ENCODE measurements around the gene RAB36.

Gene RAB36

GRCh38 chr22:23100124-23100801, 45.0 kb upstream of the RAB36 start:
- H3K4me3 ChIP-seq (ENCODE audit: low read length), result no peak overlapping the region
- no peak for TF ChIP-seq CTCF (conservative IDR thresholded peaks at IDR 0.05; ENCODE audit: low read length)
- DNase-seq (ENCODE audit: low read depth), result no peak

GRCh38 chr22:23101524-23101923, 43.8 kb upstream of the RAB36 start:
- TF ChIP-seq CTCF (conservative IDR thresholded peaks at IDR 0.05; ENCODE audit: low read length), result no peak
- DNase-seq (ENCODE audit: low read depth), result no peak
- H3K4me3 ChIP-seq (ENCODE audit: low read length), result no peak overlapping the region

- no peak for DNase-seq (ENCODE audit: low read depth)
- TF ChIP-seq CTCF (conservative IDR thresholded peaks at IDR 0.05; ENCODE audit: low read length), result no peak
These were observed 43.1 kb upstream of the RAB36 start for GRCh38 chr22:23102002-23102655.

GRCh38 chr22:23102776-23103175, 42.5 kb upstream of the RAB36 start:
- DNase-seq (ENCODE audit: low read depth), result no peak
- no peak overlapping the region for H3K4me3 ChIP-seq (ENCODE audit: low read length)
- no peak for TF ChIP-seq CTCF (conservative IDR thresholded peaks at IDR 0.05; ENCODE audit: low read length)

More at GRCh38 chr22:23102002-23102655, 43.1 kb upstream of the RAB36 start:
- no peak overlapping the region for H3K4me3 ChIP-seq (ENCODE audit: low read length)

- DNase-seq (ENCODE audit: low read depth), result no peak
- no peak overlapping the region for H3K4me3 ChIP-seq (ENCODE audit: low read length)
- TF ChIP-seq CTCF (conservative IDR thresholded peaks at IDR 0.05; ENCODE audit: low read length), result no peak
These were observed 41.9 kb upstream of the RAB36 start for GRCh38 chr22:23103199-23103954.

- TF ChIP-seq CTCF (conservative IDR thresholded peaks at IDR 0.05; ENCODE audit: low read length), result no peak
- DNase-seq (ENCODE audit: low read depth), result no peak
- H3K4me3 ChIP-seq (ENCODE audit: low read length), result no peak overlapping the region
These were observed 40.9 kb upstream of the RAB36 start for GRCh38 chr22:23104187-23104971.
